IMR-90 (cell line): ENCODE results near the gene TOR4A. TPM values are rescaled to one million over a fixed set of nuclear protein-coding genes. Genes with fewer than 3 reads are reported as not detected.

Experiments
- ATAC-seq: fragments of 200-7000 bp; cut with Tn5 transposase; 2 replicates; pipeline ENCODE4 v1.9.1; 2020; ENCODE audit warnings: low read depth, mild to moderate bottlenecking, moderate library complexity
- BruUV-seq: library from RNA; stranded (reverse); fragments of 400-500 nt; replicated peaks from 2 replicates; lab custom pipeline; 2021; lab: Mats Ljungman, UMichigan
- CTCF ChIA-PET: fragments of 300-600 bp; formaldehyde crosslinking; extraction: SDS; loops from one replicate; lab custom pipeline; 2021; ENCODE audit warnings: antibody characterized with exemption; lab: Yijun Ruan, JAX
- POLR2A ChIA-PET: fragments of 300-600 bp; sonication (Branson Sonifier 250); formaldehyde crosslinking; loops from one replicate; lab custom pipeline; 2022; ENCODE audit warnings: antibody characterized with exemption; ENCODE audit not compliant: unreplicated experiment; lab: Charles Lee
- DNase-seq: peaks from one replicate; pipeline ENCODE4 v3.0.0; 2013
- H2AFZ ChIP-seq: replicated peaks from 2 replicates; pipeline ENCODE3; 2013; ENCODE audit warnings: low read length, mild to moderate bottlenecking; ENCODE audit not compliant: poor library complexity
- H2AK5ac ChIP-seq: 2 replicates; pipeline ENCODE4 v1.6.1; 2013; ENCODE audit warnings: low read depth, low read length, inconsistent platforms
- H2AK9ac ChIP-seq: replicated peaks from 2 replicates; pipeline ENCODE3; 2013; ENCODE audit warnings: mild to moderate bottlenecking, low read depth, low read length, moderate library complexity; ENCODE audit not compliant: poor library complexity
- H2BK120ac ChIP-seq: 2 replicates; pipeline ENCODE4 v1.6.1; 2013; ENCODE audit warnings: low read depth, low read length, inconsistent platforms
- H2BK15ac ChIP-seq: 3 replicates; pipeline ENCODE4 v1.6.1; 2013; ENCODE audit warnings: low read depth, low read length, inconsistent platforms
- H2BK20ac ChIP-seq: 2 replicates; pipeline ENCODE4 v1.6.1; 2013; ENCODE audit warnings: low read depth, mild to moderate bottlenecking, inconsistent platforms, low read length, moderate library complexity
- H2BK5ac ChIP-seq: 2 replicates; pipeline ENCODE4 v1.6.1; 2013; ENCODE audit warnings: mild to moderate bottlenecking, low read depth, low read length, inconsistent platforms; ENCODE audit not compliant: poor library complexity, severe bottlenecking
- H3K14ac ChIP-seq: replicated peaks from 2 replicates; pipeline ENCODE4 v1.6.1; 2013; ENCODE audit warnings: low read depth, low read length, inconsistent platforms
- H3K18ac ChIP-seq: 2 replicates; pipeline ENCODE4 v1.6.1; 2013; ENCODE audit warnings: low read depth, low read length, control low read depth
- H3K23ac ChIP-seq: 2 replicates; pipeline ENCODE4 v1.6.1; 2013; ENCODE audit warnings: low read depth, low read length, inconsistent platforms
- H3K27ac ChIP-seq: 2 replicates; pipeline ENCODE4 v1.5.1; 2013; ENCODE audit warnings: mild to moderate bottlenecking, control low read depth, low read length; ENCODE audit not compliant: insufficient read depth
- H3K27me3 ChIP-seq: 2 replicates; pipeline ENCODE4 v1.6.1; 2013; ENCODE audit warnings: low read length; ENCODE audit not compliant: control insufficient read depth, insufficient read depth
- H3K36me3 ChIP-seq: 2 replicates; pipeline ENCODE4 v1.6.1; 2013; ENCODE audit warnings: low read length, mixed read lengths; ENCODE audit not compliant: control insufficient read depth, insufficient read depth
- H3K4ac ChIP-seq: 2 replicates; pipeline ENCODE4 v1.6.1; 2013; ENCODE audit warnings: low read depth, low read length, inconsistent platforms
- H3K4me1 ChIP-seq: 2 replicates; pipeline ENCODE4 v1.6.1; 2013; ENCODE audit warnings: low read length, mixed read lengths; ENCODE audit not compliant: control insufficient read depth, insufficient read depth
- H3K4me2 ChIP-seq: 2 replicates; pipeline ENCODE4 v1.6.1; 2013; ENCODE audit warnings: low read depth, mild to moderate bottlenecking, control low read depth, low read length, moderate library complexity
- H3K4me3 ChIP-seq: 2 replicates; pipeline ENCODE4 v1.5.1; 2013; ENCODE audit warnings: low read depth, mild to moderate bottlenecking, control low read depth, low read length, moderate library complexity; ENCODE audit not compliant: insufficient read depth
- H3K56ac ChIP-seq: 2 replicates; pipeline ENCODE4 v1.6.1; 2013; ENCODE audit warnings: low read length, inconsistent platforms; ENCODE audit not compliant: insufficient read depth; ENCODE audit errors: extremely low read depth
- H3K79me1 ChIP-seq, 2 experiments: 2 replicates each; pipeline ENCODE4 v1.6.1; 2013; ENCODE audit warnings: low read length in 2 of 2, inconsistent platforms in 1 of 2, low read depth in 1 of 2
- H3K9ac ChIP-seq: 2 replicates; pipeline ENCODE4 v1.6.1; 2013; ENCODE audit warnings: low read depth, low read length, control low read depth
- H3K9me1 ChIP-seq: 2 replicates; pipeline ENCODE4 v1.6.1; 2013; ENCODE audit warnings: low read length, inconsistent platforms; ENCODE audit not compliant: insufficient read depth
- H3K9me3 ChIP-seq: 2 replicates; pipeline ENCODE4 v1.6.1; 2013; ENCODE audit warnings: low read length; ENCODE audit not compliant: control insufficient read depth, insufficient read depth
- H4K20me1 ChIP-seq: 2 replicates; pipeline ENCODE4 v1.6.1; 2013; ENCODE audit warnings: low read length, inconsistent platforms; ENCODE audit not compliant: insufficient read depth
- H4K5ac ChIP-seq: 2 replicates; pipeline ENCODE4 v1.6.1; 2013; ENCODE audit warnings: mild to moderate bottlenecking, low read depth, low read length, control low read depth
- H4K8ac ChIP-seq, 2 experiments: 2 replicates each; pipeline ENCODE4 v1.6.1; 2013; ENCODE audit warnings: low read depth in 2 of 2, low read length in 2 of 2, control low read depth in 1 of 2, inconsistent platforms in 1 of 2
- H4K91ac ChIP-seq: 2 replicates; pipeline ENCODE4 v1.6.1; 2013; ENCODE audit warnings: low read depth, low read length, inconsistent platforms; ENCODE audit not compliant: insufficient read depth
- BHLHE40 ChIP-seq: fragments of 150-350 bp; IDR thresholded peaks from 2 replicates; pipeline ENCODE4 v1.6.1; 2016; ENCODE audit warnings: mild to moderate bottlenecking, low read depth, low read length
- CEBPB ChIP-seq: IDR thresholded peaks from 2 replicates; pipeline ENCODE4 v1.6.1; 2012; ENCODE audit warnings: low read depth, low read length, improper control_type of control experiment
- CHD1 ChIP-seq: IDR thresholded peaks from 2 replicates; pipeline ENCODE4 v1.6.1; 2012; ENCODE audit warnings: low read depth, low read length, improper control_type of control experiment
- FOS ChIP-seq: fragments of 150-350 bp; IDR thresholded peaks from 2 replicates; pipeline ENCODE4 v1.6.1; 2016; ENCODE audit warnings: low read depth, low read length
- MAFK ChIP-seq: IDR thresholded peaks from 2 replicates; pipeline ENCODE4 v1.6.1; 2012; ENCODE audit warnings: low read depth, low read length, improper control_type of control experiment
- MAZ ChIP-seq: IDR thresholded peaks from 2 replicates; pipeline ENCODE4 v1.6.1; 2012; ENCODE audit warnings: low read depth, mild to moderate bottlenecking, low read length, improper control_type of control experiment, moderate library complexity, borderline replicate concordance
- MXI1 ChIP-seq: IDR thresholded peaks from 2 replicates; pipeline ENCODE4 v1.6.1; 2012; ENCODE audit warnings: low read depth, mild to moderate bottlenecking, low read length, moderate library complexity, borderline replicate concordance
- POLR2A ChIP-seq: IDR thresholded peaks from 2 replicates; pipeline ENCODE4 v1.6.1; 2012; ENCODE audit warnings: mild to moderate bottlenecking, low read depth, low read length
- RAD21 ChIP-seq: IDR thresholded peaks from 2 replicates; pipeline ENCODE4 v1.6.1; 2012; ENCODE audit warnings: low read length, improper control_type of control experiment
- RCOR1 ChIP-seq: IDR thresholded peaks from 2 replicates; pipeline ENCODE4 v1.6.1; 2012; ENCODE audit warnings: mild to moderate bottlenecking, low read length, improper control_type of control experiment; ENCODE audit not compliant: insufficient replicate concordance
- RFX5 ChIP-seq: IDR thresholded peaks from 2 replicates; pipeline ENCODE4 v1.8.0; 2012; ENCODE audit warnings: low read depth, mild to moderate bottlenecking, low read length, moderate library complexity
- SMC3 ChIP-seq: fragments of 150-350 bp; IDR thresholded peaks from 2 replicates; pipeline ENCODE4 v1.6.1; 2016; ENCODE audit warnings: low read depth, mild to moderate bottlenecking, antibody characterized with exemption, low read length, moderate library complexity
- WGBS, 2 experiments: methylation state at CpG; one replicate each; pipeline versions ENCODE4 v1.1.5 to v1.1.7; 2013; ENCODE audit warnings: missing lambda C conversion rate in 2 of 2; ENCODE audit not compliant: insufficient read length in 1 of 2; ENCODE audit errors: extremely low coverage in 2 of 2; 5-methylcytosine and 5-hydroxymethylcytosine counted together
- dilution Hi-C: fragments of 300-500 bp; cut with HindIII; formaldehyde crosslinking; loops from one replicate; pipeline ENCODE4 v1.14.3; 2018; ENCODE audit warnings: low sequenced_read_pairs; ENCODE audit not compliant: unreplicated experiment
- in situ Hi-C: fragments of 300-500 bp; cut with MboI; formaldehyde crosslinking; loops from 3 replicates; pipeline ENCODE4 v1.14.3; 2019; ENCODE audit warnings: low sequenced_read_pairs, inconsistent platforms, mixed read lengths
- intact Hi-C: fragments of 100-400 bp; cut with micrococcal nuclease; formaldehyde crosslinking; loops from 2 replicates; pipeline ENCODE4 v1.10.0; 2022
- polyA plus RNA-seq, 3 experiments: library from polyadenylated mRNA; depleted of rRNA; stranded (reverse); fragments of >200 nt; gene quantifications; 2 replicates each; pipeline ENCODE4 v1.2.3, GENCODE V29; 2012; ENCODE audit warnings: low replicate concordance in 1 of 3
- total RNA-seq: library from RNA; depleted of rRNA; stranded (reverse); fragments of >200 nt; gene quantifications from 2 replicates; pipeline ENCODE4 v1.2.3, GENCODE V29; 2012
- TF ChIP-seq, protein P1 (sequence below): conservative IDR thresholded peaks from 2 replicates; pipeline ENCODE4 v1.5.1; 2012; ENCODE audit warnings: mild to moderate bottlenecking, low read depth, low read length, improper control_type of control experiment
- TF ChIP-seq, protein P2 (sequence below): fragments of 150-350 bp; IDR thresholded peaks from 2 replicates; pipeline ENCODE4 v1.6.1; 2016; ENCODE audit warnings: low read depth, mild to moderate bottlenecking, low read length, moderate library complexity, borderline replicate concordance
- TF ChIP-seq, protein P3 (sequence below): fragments of 150-350 bp; IDR thresholded peaks from 2 replicates; pipeline ENCODE4 v1.6.1; 2017; ENCODE audit warnings: mild to moderate bottlenecking, antibody characterized with exemption, low read length, low read depth

TOR4A gene
- total and polyA plus RNA-seq, 2 of the 4 experiments (the other 2 are of a cell fraction), result 9.7 to 22.9 TPM

DNA sequence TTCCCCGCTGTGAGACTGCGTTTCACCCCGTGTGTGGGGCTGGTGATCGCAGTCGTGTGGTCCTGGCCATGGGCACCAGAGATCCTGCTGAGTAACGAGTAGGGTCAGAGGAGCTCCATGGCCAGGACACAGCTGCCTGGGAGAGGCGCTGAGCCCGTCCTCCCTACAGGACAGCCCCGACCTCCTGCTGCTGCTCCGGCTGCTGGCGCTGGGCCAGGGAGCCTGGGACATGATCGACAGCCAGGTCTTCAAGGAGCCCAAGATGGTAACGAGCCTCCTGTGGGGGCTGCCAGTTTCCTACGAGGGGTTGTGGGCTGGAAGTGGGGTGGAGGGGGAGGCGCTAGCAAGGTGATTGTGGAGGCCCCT is 11.4 kb upstream of the TOR4A start:
- intact Hi-C loops (no loop called here), in situ Hi-C loops (no loop called here), dilution Hi-C loops (no loop called here)
- H4K8ac ChIP-seq, result no peak overlapping the region
- H3K4me3 ChIP-seq, result no peak overlapping the region
- POLR2A ChIA-PET, result interaction anchor here (0.6 kb wide), 1 partner anchor 18 kb away, joined by 7 read pairs; no protein-coding TSS in a partner anchor
- no peak overlapping the region for H3K4me2 ChIP-seq
- H2BK20ac ChIP-seq, result no peak overlapping the region
- no peak overlapping the region for H4K91ac ChIP-seq
- peaks cover 12% of the 10 kb centered on the region for H3K4me1 ChIP-seq
- H3K27me3 ChIP-seq, result no peaks in the 10 kb centered on the region
- H3K79me1 ChIP-seq, result peaks cover 13 to 53% of the 10 kb centered on the region in 2 experiments; a peak in 3 of 4 replicates
- H3K18ac ChIP-seq, result no peak overlapping the region
- H3K36me3 ChIP-seq, result peaks cover 55% of the 10 kb centered on the region
- BruUV-seq, result no TSS peak
- no peak overlapping the region for H3K14ac ChIP-seq
- peak overlapping the region; percentile 26 for H2AK9ac ChIP-seq
- DNase-seq (no peak), ATAC-seq (no peak)
- no peak overlapping the region for H3K23ac ChIP-seq
- no peak overlapping the region for H2AK5ac ChIP-seq
- CTCF ChIA-PET, result interaction anchor here (0.6 kb wide), 1 partner anchor 451 kb away, joined by 4 read pairs; no protein-coding TSS in a partner anchor
- no peaks in the 10 kb centered on the region for H3K9me3 ChIP-seq
- H2BK5ac ChIP-seq, result no peak overlapping the region
- H4K20me1 ChIP-seq, result peaks cover 25% of the 10 kb centered on the region
- 88% methylated on average over 6 of the region's 15 CpGs; no CpG with 5 or more reads in 1 of the 2 experiments for WGBS, 2 experiments
- H4K5ac ChIP-seq, result no peak overlapping the region
- no peak for TF ChIP-seq CEBPB
- no peak for TF ChIP-seq RAD21
- no peak for TF ChIP-seq MXI1
- TF ChIP-seq MAFK, result no peak
- TF ChIP-seq, protein P1, sequence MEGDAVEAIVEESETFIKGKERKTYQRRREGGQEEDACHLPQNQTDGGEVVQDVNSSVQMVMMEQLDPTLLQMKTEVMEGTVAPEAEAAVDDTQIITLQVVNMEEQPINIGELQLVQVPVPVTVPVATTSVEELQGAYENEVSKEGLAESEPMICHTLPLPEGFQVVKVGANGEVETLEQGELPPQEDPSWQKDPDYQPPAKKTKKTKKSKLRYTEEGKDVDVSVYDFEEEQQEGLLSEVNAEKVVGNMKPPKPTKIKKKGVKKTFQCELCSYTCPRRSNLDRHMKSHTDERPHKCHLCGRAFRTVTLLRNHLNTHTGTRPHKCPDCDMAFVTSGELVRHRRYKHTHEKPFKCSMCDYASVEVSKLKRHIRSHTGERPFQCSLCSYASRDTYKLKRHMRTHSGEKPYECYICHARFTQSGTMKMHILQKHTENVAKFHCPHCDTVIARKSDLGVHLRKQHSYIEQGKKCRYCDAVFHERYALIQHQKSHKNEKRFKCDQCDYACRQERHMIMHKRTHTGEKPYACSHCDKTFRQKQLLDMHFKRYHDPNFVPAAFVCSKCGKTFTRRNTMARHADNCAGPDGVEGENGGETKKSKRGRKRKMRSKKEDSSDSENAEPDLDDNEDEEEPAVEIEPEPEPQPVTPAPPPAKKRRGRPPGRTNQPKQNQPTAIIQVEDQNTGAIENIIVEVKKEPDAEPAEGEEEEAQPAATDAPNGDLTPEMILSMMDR, result no peak
- no peak for TF ChIP-seq RCOR1
- TF ChIP-seq, protein P2, sequence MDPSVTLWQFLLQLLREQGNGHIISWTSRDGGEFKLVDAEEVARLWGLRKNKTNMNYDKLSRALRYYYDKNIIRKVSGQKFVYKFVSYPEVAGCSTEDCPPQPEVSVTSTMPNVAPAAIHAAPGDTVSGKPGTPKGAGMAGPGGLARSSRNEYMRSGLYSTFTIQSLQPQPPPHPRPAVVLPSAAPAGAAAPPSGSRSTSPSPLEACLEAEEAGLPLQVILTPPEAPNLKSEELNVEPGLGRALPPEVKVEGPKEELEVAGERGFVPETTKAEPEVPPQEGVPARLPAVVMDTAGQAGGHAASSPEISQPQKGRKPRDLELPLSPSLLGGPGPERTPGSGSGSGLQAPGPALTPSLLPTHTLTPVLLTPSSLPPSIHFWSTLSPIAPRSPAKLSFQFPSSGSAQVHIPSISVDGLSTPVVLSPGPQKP, result no peak
- TF ChIP-seq POLR2A, result no peak
- TF ChIP-seq FOS, result no peak
- TF ChIP-seq, protein P3, sequence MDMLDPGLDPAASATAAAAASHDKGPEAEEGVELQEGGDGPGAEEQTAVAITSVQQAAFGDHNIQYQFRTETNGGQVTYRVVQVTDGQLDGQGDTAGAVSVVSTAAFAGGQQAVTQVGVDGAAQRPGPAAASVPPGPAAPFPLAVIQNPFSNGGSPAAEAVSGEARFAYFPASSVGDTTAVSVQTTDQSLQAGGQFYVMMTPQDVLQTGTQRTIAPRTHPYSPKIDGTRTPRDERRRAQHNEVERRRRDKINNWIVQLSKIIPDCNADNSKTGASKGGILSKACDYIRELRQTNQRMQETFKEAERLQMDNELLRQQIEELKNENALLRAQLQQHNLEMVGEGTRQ, result no peak
- TF ChIP-seq CHD1, result no peak
- no peak for TF ChIP-seq MAZ
- TF ChIP-seq SMC3, result no peak
- TF ChIP-seq BHLHE40, result no peak
- TF ChIP-seq RFX5, result no peak
- H3K9me1 ChIP-seq, result peaks cover 14% of the 10 kb centered on the region
- H2AFZ ChIP-seq, result no peak overlapping the region
- no peak overlapping the region for H2BK120ac ChIP-seq
- no peak overlapping the region for H3K9ac ChIP-seq
- no peak overlapping the region for H3K4ac ChIP-seq
- no peak overlapping the region for H3K56ac ChIP-seq
- no peak overlapping the region for H3K27ac ChIP-seq
- H2BK15ac ChIP-seq, result no peak overlapping the region
